Gastrocnemius medialis (tissue), 4 donors: Measurements from ENCODE around the gene ESYT2.

Source experiments
- CTCF ChIP-seq, 5 experiments: fragments of 450-650 bp in 3 of 5; fragments of 200-600 bp in 2 of 5; sonication (generic) in 2 of 5; IDR thresholded peaks in 4 of 5; conservative IDR thresholded peaks in 1 of 5; 1 replicate in 4 of 5; 2 replicates in 1 of 5; pipeline ENCODE4 v1.5.1; 2016 to 2019; ENCODE audit warnings: antibody characterized with exemption in 5 of 5, mild to moderate bottlenecking in 3 of 5, moderate library complexity in 3 of 5
- POLR2A ChIP-seq, 2 donors: fragments of 450-650 bp; IDR thresholded peaks; one replicate each; pipeline ENCODE4 v1.6.1; 2017; ENCODE audit warnings: antibody characterized with exemption in 2 of 2, mild to moderate bottlenecking in 2 of 2, moderate library complexity in 2 of 2

GRCh38 chr7:158814637-158815036 lies 14.7 kb downstream of the ESYT2 start:
- TF ChIP-seq POLR2A (IDR thresholded peaks at IDR 0.05), result no peak
- no peak for TF ChIP-seq CTCF (IDR thresholded peaks at IDR 0.05 in 4 of 5, conservative IDR thresholded peaks at IDR 0.05 in 1 of 5)
